H9 (cell line): ENCODE results near the gene KCNA4. TPM values are rescaled to one million over a fixed set of nuclear protein-coding genes. Genes with fewer than 3 reads are reported as not detected.

Experiments
- DNase-seq: peaks from one replicate; pipeline ENCODE4 v3.0.0-alpha.2; 2017
- H2AFZ ChIP-seq: one replicate; pipeline ENCODE4 v1.6.1; 2013; ENCODE audit warnings: mild to moderate bottlenecking, low read length, control low read depth, moderate library complexity
- H2AK5ac ChIP-seq: 2 replicates; pipeline ENCODE4 v1.6.1; 2013; ENCODE audit warnings: low read length, control low read depth, mixed read lengths; ENCODE audit not compliant: insufficient read length
- H2BK120ac ChIP-seq: one replicate; pipeline ENCODE4 v1.6.1; 2013; ENCODE audit warnings: low read depth, mild to moderate bottlenecking, low read length, control low read depth, inconsistent platforms; ENCODE audit not compliant: poor library complexity, severe bottlenecking
- H2BK12ac ChIP-seq: 2 replicates; pipeline ENCODE4 v1.6.1; 2013; ENCODE audit warnings: low read length, control low read depth, mixed read lengths, low read depth; ENCODE audit not compliant: insufficient read length
- H2BK15ac ChIP-seq: 2 replicates; pipeline ENCODE4 v1.6.1; 2013; ENCODE audit warnings: low read depth, low read length, control low read depth
- H2BK20ac ChIP-seq: one replicate; pipeline ENCODE4 v1.6.1; 2013; ENCODE audit warnings: low read depth, mild to moderate bottlenecking, low read length, control low read depth, inconsistent platforms; ENCODE audit not compliant: poor library complexity, severe bottlenecking
- H2BK5ac ChIP-seq: 2 replicates; pipeline ENCODE4 v1.6.1; 2013; ENCODE audit warnings: low read length, control low read depth, mixed read lengths; ENCODE audit not compliant: insufficient read length
- H3K14ac ChIP-seq: 2 replicates; pipeline ENCODE4 v1.6.1; 2013; ENCODE audit warnings: low read length, control low read depth; ENCODE audit not compliant: insufficient read depth
- H3K18ac ChIP-seq: 2 replicates; pipeline ENCODE4 v1.6.1; 2013; ENCODE audit warnings: low read depth, mild to moderate bottlenecking, mixed read lengths, low read length, control low read depth; ENCODE audit not compliant: insufficient read length
- H3K23ac ChIP-seq: 2 replicates; pipeline ENCODE4 v1.6.1; 2013; ENCODE audit warnings: low read length, control low read depth, mixed read lengths, low read depth; ENCODE audit not compliant: insufficient read length
- H3K23me2 ChIP-seq: 2 replicates; pipeline ENCODE4 v1.6.1; 2013; ENCODE audit warnings: low read depth, mild to moderate bottlenecking, mixed read lengths, low read length, control low read depth; ENCODE audit not compliant: insufficient read length, poor library complexity, severe bottlenecking
- H3K27ac ChIP-seq: 2 replicates; pipeline ENCODE4 v1.5.1; 2013; ENCODE audit warnings: low read length, control low read depth, mixed read lengths, low read depth; ENCODE audit not compliant: insufficient read length
- H3K27me3 ChIP-seq: 2 replicates; pipeline ENCODE4 v1.6.1; 2013; ENCODE audit warnings: low read length, control low read depth, inconsistent platforms; ENCODE audit not compliant: insufficient read depth
- H3K4ac ChIP-seq: 2 replicates; pipeline ENCODE4 v1.6.1; 2013; ENCODE audit warnings: low read depth, mild to moderate bottlenecking, control low read depth, inconsistent platforms, low read length, moderate library complexity
- H3K4me1 ChIP-seq: 2 replicates; pipeline ENCODE4 v1.6.1; 2013; ENCODE audit warnings: low read length, control low read depth, inconsistent platforms; ENCODE audit not compliant: insufficient read depth
- H3K4me2 ChIP-seq: 2 replicates; pipeline ENCODE4 v1.6.1; 2013; ENCODE audit warnings: low read length, control low read depth, mixed read lengths; ENCODE audit not compliant: insufficient read length, insufficient read depth
- H3K56ac ChIP-seq: 2 replicates; pipeline ENCODE4 v1.6.1; 2013; ENCODE audit warnings: low read depth, mild to moderate bottlenecking, mixed read lengths, low read length, control low read depth; ENCODE audit not compliant: insufficient read length
- H3K79me1 ChIP-seq: 2 replicates; pipeline ENCODE4 v1.6.1; 2013; ENCODE audit warnings: low read depth, mild to moderate bottlenecking, moderate library complexity, low read length, control low read depth, inconsistent platforms; ENCODE audit not compliant: insufficient read depth, poor library complexity, severe bottlenecking
- H3K79me2 ChIP-seq: 2 replicates; pipeline ENCODE4 v1.6.1; 2013; ENCODE audit warnings: low read length, control low read depth, inconsistent platforms; ENCODE audit not compliant: insufficient read depth
- H3K9ac ChIP-seq: 2 replicates; pipeline ENCODE4 v1.6.1; 2013; ENCODE audit warnings: low read length, control low read depth, mixed read lengths; ENCODE audit not compliant: insufficient read length; ENCODE audit errors: extremely low read depth
- H3K9me3 ChIP-seq: one replicate; pipeline ENCODE4 v1.6.1; 2013; ENCODE audit warnings: low read depth, low read length, inconsistent platforms; ENCODE audit not compliant: control insufficient read depth
- H3T11ph ChIP-seq: one replicate; pipeline ENCODE4 v1.6.1; 2013; ENCODE audit warnings: mild to moderate bottlenecking, low read length, control low read depth, inconsistent platforms
- H4K20me1 ChIP-seq: one replicate; pipeline ENCODE4 v1.6.1; 2013; ENCODE audit not compliant: control insufficient read depth, insufficient read length, insufficient read depth
- H4K5ac ChIP-seq: 2 replicates; pipeline ENCODE4 v1.6.1; 2013; ENCODE audit warnings: low read depth, mild to moderate bottlenecking, mixed read lengths, low read length, control low read depth; ENCODE audit not compliant: insufficient read length
- H4K8ac ChIP-seq: replicated peaks from 2 replicates; pipeline ENCODE4 v1.6.1; 2013; ENCODE audit warnings: low read length, control low read depth, mixed read lengths, low read depth; ENCODE audit not compliant: insufficient read length
- H4K91ac ChIP-seq: 2 replicates; pipeline ENCODE4 v1.6.1; 2013; ENCODE audit warnings: low read depth, mild to moderate bottlenecking, moderate library complexity, mixed read lengths, low read length, control low read depth; ENCODE audit not compliant: insufficient read length
- H3K27ac Mint-ChIP-seq, 3 experiments: 2 replicates in 2 of 3; 3 replicates in 1 of 3; pipeline ENCODE4 v1.8.0; 2020 to 2021; ENCODE audit warnings: mixed read lengths in 3 of 3, mild to moderate bottlenecking in 1 of 3, moderate library complexity in 1 of 3
- H3K27me3 Mint-ChIP-seq: 2 replicates; pipeline ENCODE4 v1.8.0; 2021; ENCODE audit warnings: low read depth, mild to moderate bottlenecking, moderate library complexity, mixed read lengths
- H3K36me3 Mint-ChIP-seq, 3 experiments: 2 replicates in 2 of 3; 3 replicates in 1 of 3; pipeline ENCODE4 v1.8.0; 2020 to 2021; ENCODE audit warnings: low read depth in 3 of 3, mixed read lengths in 3 of 3; ENCODE audit not compliant: insufficient read depth in 1 of 3
- H3K4me1 Mint-ChIP-seq, 2 experiments: 2 replicates each; pipeline ENCODE4 v1.8.0; 2020; ENCODE audit warnings: mixed read lengths in 2 of 2
- H3K4me3 Mint-ChIP-seq, 2 experiments: 2 replicates in 1 of 2; 3 replicates in 1 of 2; pipeline ENCODE4 v1.8.0; 2020 to 2021; ENCODE audit warnings: mild to moderate bottlenecking in 2 of 2, mixed read lengths in 2 of 2, moderate library complexity in 1 of 2
- H3K9me3 Mint-ChIP-seq, 2 experiments: 2 replicates in 1 of 2; 3 replicates in 1 of 2; pipeline ENCODE4 v1.8.0; 2020; ENCODE audit warnings: mild to moderate bottlenecking in 2 of 2, mixed read lengths in 2 of 2, moderate library complexity in 1 of 2
- CTCF ChIP-seq: fragments of 200-600 bp; sonication (generic); conservative IDR thresholded peaks from 3 replicates; pipeline ENCODE4 v1.8.0; 2021; ENCODE audit warnings: antibody characterized with exemption, mild to moderate bottlenecking
- WGBS: extraction: QIAGEN DNeasy Blood & Tissue Kit; methylation state at CpG from one replicate; pipeline ENCODE4 v1.1.7; 2013; ENCODE audit warnings: missing lambda C conversion rate, low lambda C conversion rate, mixed read lengths; ENCODE audit not compliant: insufficient read length; ENCODE audit errors: extremely low coverage; 5-methylcytosine and 5-hydroxymethylcytosine counted together
- total RNA-seq: library from RNA; stranded (reverse); gene quantifications from 2 replicates; pipeline ENCODE4 v1.2.1, GENCODE V29; 2021

The KCNA4 gene
- total RNA-seq, 1 experiment from 2014 or later, result not detected

DNA sequence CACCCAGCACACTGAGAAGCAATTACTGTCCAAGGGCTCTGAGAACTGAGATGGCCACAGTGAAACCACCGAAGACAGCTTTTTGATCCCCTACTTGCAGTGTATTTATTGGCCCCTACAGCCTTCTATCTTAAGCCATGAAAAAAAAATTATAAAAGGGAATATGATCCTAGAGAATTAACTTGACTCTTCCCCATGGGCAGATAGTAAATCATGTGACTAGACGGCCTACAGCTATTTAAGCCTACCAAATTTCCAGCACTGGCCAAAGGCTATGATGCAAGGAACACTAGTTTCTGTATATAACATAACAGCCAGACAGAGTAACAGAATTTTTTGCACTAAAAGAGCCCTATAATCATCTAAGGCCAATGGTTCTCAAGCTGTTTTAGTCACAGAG, 53.8 kb downstream of the KCNA4 start:
- Histone ChIP-seq H3K23me2 (no peaks in the 10 kb centered on the region), H3K4me1 (peaks cover 5% of the 10 kb centered on the region; the same call in 1 of the 2 replicates), H2AK5ac (no peak overlapping the region), H3K4me2 (no peak overlapping the region), H3K14ac (no peak overlapping the region), H4K5ac (no peak overlapping the region), H4K20me1 (no peaks in the 10 kb centered on the region), H4K91ac (no peak overlapping the region), H3K27ac (no peak overlapping the region), H3K9ac (no peak overlapping the region), H3K4ac (no peak overlapping the region), H3T11ph (no peak overlapping the region), H2BK12ac (no peak overlapping the region), H2BK120ac (no peak overlapping the region), H3K27me3 (no peaks in the 10 kb centered on the region), H3K18ac (no peak overlapping the region), H2BK5ac (no peak overlapping the region), H2AFZ (no peak overlapping the region), H4K8ac (no peak overlapping the region), H3K9me3 (no peaks in the 10 kb centered on the region), H2BK15ac (no peak overlapping the region), H3K79me2 (no peaks in the 10 kb centered on the region), H3K23ac (no peak overlapping the region), H3K79me1 (no peaks in the 10 kb centered on the region), H2BK20ac (no peak overlapping the region), H3K56ac (no peak overlapping the region)
- Mint-ChIP-seq H3K4me1 (peaks cover 31 to 32% of the 10 kb centered on the region in 2 experiments), H3K9me3 (no peaks in the 10 kb centered on the region; a peak in 1 of 5 replicates), H3K4me3 (no peak overlapping the region), H3K27me3 (no peaks in the 10 kb centered on the region), H3K27ac (no peak overlapping the region), H3K36me3 (no peaks in the 10 kb centered on the region)
- WGBS, result no CpG with 5 or more reads among the region's 2 CpGs
- DNase-seq, result no peak
- TF ChIP-seq CTCF, result no peak
